Prostate gland (tissue), 2 donors: ENCODE measurements around the gene MUSK.

Source experiments
- CTCF ChIP-seq, 4 experiments: fragments of 200-600 bp in 2 of 4; fragments of 450-650 bp in 2 of 4; sonication (generic) in 2 of 4; IDR thresholded peaks; 1 replicate in 3 of 4; 2 replicates in 1 of 4; pipeline ENCODE4 v1.5.1; 2016 to 2019; ENCODE audit warnings: antibody characterized with exemption in 4 of 4, mild to moderate bottlenecking in 2 of 4, moderate library complexity in 2 of 4
- POLR2A ChIP-seq: fragments of 450-650 bp; IDR thresholded peaks from one replicate; pipeline ENCODE4 v1.6.1; 2016; ENCODE audit warnings: antibody characterized with exemption, mild to moderate bottlenecking
- POLR2AphosphoS5 ChIP-seq: sonication (generic); formaldehyde crosslinking; IDR thresholded peaks from one replicate; pipeline ENCODE4 v1.6.1; 2017; ENCODE audit warnings: antibody characterized with exemption

GRCh38 chr9:110846215-110846614 is 177.6 kb downstream of the MUSK start:
- no peak for TF ChIP-seq POLR2AphosphoS5
- TF ChIP-seq CTCF (IDR thresholded peaks at IDR 0.05): no peak
- no peak for TF ChIP-seq POLR2A
